ENCODE results near the gene PALD1. TPM values are rescaled to one million over a fixed set of nuclear protein-coding genes. Genes with fewer than 3 reads are reported as not detected.

Gene PALD1
- total RNA-seq, 1 experiment from 2014 or later, result not detected

DNA sequence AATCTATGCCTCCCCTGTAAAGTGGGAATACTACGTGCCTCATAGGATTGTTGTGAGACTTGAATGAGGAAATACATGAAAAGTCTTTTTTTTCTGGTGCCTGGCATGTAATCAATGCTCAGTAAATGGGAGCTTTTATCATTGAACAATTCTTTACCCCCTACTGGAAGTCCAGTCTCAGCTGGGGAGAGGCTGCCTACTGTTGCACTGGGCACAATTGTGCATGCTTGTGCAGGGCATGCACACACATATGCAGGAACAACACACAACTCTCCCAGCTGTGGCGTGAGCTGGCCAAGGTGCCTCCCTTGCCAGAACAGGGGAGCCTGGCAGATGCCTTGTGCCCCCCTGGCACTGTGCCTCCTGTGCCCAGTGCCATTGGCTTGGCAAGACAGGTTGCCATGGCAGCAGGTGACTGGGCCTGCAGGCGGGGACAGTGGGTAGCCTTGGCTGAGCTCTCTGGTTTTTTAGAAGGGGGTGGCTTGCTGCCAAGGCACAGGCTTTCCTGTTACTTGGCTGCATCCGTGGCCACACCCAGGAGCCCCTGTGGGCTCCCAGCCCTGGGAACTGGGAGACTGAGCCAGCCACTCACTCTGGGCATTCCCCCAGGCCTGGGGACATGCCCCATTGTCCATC lies 16.1 kb upstream of the PALD1 start:
- Histone ChIP-seq H3K27ac (no peak overlapping the region), H3K36me3 (no peaks in the 10 kb centered on the region), H3K27me3 (replicated peaks) (0 out of 2 replicates have a peak, but pooled peaks cover 3% of the 10 kb centered on the region), H3K4me3 (no peak overlapping the region), H3K4me1 (replicated peaks) (peaks cover 9% of the 10 kb centered on the region), H3K9me3 (replicated peaks) (no peaks in the 10 kb centered on the region)
- DNase-seq (ENCODE audit: low read depth in 1 of 2, low spot score in 2 of 2), result no peak

DNA sequence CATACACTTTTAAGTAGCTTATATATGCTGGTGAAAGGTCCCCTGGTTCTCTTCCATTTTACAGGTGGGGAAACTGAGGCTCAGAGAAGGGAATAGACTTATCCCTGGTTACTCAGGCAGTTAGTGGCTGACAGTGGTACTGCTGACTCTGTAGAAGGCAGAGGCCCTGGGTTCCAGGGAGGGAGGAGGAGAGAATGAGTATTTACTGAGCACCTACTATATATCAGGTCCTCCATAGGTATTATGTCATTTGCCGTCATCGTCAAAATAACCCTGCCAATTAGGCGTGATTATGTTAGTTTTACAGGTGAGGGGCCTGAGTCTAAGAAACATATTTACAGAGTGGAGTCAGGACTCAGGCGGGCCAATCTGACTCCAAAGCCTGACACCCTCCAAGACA lies 13.3 kb upstream of the PALD1 start:
- no peak overlapping the region for H3K4me3 ChIP-seq
- no peak for DNase-seq (ENCODE audit: low read depth in 1 of 2, low spot score in 2 of 2)
- no peaks in the 10 kb centered on the region for H3K36me3 ChIP-seq
- no peak overlapping the region for H3K27ac ChIP-seq
- no peaks in the 10 kb centered on the region for H3K9me3 ChIP-seq (replicated peaks)
- H3K4me1 ChIP-seq (replicated peaks), result no peaks in the 10 kb centered on the region
- 0 out of 2 replicates have a peak, but pooled peaks cover 3% of the 10 kb centered on the region for H3K27me3 ChIP-seq (replicated peaks)

DNA sequence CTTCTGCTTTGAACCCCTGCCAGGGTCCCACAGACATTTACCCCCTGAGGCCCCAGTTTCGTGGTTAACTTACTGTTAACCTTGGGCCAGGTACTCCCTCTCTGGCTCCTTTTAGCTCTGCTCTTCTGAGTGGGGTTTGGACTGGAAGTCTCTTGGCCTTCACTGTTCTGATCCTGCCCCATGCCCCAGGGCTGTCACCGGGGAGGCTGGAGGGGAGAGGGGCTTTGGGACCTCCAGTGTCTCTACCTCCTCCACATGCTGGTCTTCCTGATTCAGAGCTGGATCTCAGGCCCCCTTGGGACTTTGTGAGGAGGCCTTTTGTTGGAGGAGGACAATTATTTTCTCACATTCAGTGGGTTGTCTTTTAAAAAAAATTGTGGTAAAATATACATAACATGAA lies 12.7 kb upstream of the PALD1 start:
- Histone ChIP-seq H3K27ac (no peak overlapping the region), H3K27me3 (replicated peaks) (0 out of 2 replicates have a peak, but pooled peaks cover 3% of the 10 kb centered on the region), H3K4me3 (no peak overlapping the region), H3K4me1 (replicated peaks) (no peaks in the 10 kb centered on the region), H3K9me3 (replicated peaks) (no peaks in the 10 kb centered on the region), H3K36me3 (no peaks in the 10 kb centered on the region)
- no peak for DNase-seq (ENCODE audit: low read depth in 1 of 2, low spot score in 2 of 2)

DNA sequence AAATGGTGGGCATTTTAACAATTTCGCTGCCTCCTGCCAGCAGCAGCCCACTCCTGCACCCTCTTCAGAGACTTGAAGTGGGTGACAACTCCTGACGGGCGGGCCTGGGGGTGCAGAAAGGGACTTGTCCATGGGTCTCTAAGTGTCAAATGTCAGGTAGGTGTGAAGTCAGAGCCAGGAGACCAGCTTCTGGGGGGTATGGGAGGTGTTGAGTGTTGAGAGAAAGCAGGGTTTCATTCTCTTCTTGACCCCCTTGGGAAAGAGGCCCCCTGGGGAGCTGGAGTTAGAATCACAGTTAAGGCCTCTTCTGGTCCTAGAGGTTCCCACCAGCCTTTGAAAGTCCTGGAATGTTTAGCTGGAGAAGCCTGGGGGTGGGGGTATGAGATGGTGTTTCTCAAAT lies 11.6 kb upstream of the PALD1 start:
- 0 out of 2 replicates have a peak, but pooled peaks cover 3% of the 10 kb centered on the region for H3K27me3 ChIP-seq (replicated peaks)
- H3K4me3 ChIP-seq, result no peak overlapping the region
- no peak for DNase-seq (ENCODE audit: low read depth in 1 of 2, low spot score in 2 of 2)
- no peaks in the 10 kb centered on the region for H3K4me1 ChIP-seq (replicated peaks)
- H3K27ac ChIP-seq, result no peak overlapping the region
- H3K9me3 ChIP-seq (replicated peaks), result no peaks in the 10 kb centered on the region
- H3K36me3 ChIP-seq, result no peaks in the 10 kb centered on the region

DNA sequence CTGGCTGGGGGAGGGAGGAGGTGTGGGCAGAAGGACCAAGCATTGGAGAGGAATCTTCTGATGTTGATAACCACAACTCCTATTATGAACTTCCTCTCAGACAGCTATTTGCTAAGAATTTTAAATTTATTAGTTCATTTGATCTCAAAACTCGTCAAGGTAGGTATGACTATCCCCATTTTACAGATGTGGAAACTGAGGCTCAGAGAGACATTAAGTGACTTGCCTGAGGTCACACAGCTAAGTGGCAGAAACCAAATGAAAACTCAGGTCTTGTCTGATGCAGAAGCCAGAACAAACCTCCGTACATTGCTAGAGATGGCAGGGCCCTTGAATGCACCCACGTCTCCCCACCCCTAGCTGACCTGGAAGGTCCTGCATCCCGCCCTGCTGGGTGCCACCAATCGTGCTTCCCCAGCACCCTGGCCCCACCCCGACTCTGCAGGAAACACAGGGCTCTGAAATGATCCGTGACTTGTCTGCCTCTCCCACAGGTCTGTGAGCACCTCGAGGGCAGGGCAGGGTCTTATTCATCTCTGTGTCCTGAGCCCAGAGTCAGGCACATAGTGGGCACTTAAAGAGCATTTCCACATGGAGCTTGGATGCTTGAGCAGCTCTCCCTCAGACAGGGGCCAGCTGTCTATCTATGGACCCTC lies 5.6 kb upstream of the PALD1 start:
- peaks cover 35% of the 10 kb centered on the region for H3K27me3 ChIP-seq (replicated peaks)
- H3K4me3 ChIP-seq, result no peak overlapping the region
- DNase-seq (ENCODE audit: low read depth in 1 of 2, low spot score in 2 of 2), result no peak
- H3K36me3 ChIP-seq, result no peaks in the 10 kb centered on the region
- no peaks in the 10 kb centered on the region for H3K9me3 ChIP-seq (replicated peaks)
- H3K4me1 ChIP-seq (replicated peaks), result peaks cover 4% of the 10 kb centered on the region
- no peak overlapping the region for H3K27ac ChIP-seq

DNA sequence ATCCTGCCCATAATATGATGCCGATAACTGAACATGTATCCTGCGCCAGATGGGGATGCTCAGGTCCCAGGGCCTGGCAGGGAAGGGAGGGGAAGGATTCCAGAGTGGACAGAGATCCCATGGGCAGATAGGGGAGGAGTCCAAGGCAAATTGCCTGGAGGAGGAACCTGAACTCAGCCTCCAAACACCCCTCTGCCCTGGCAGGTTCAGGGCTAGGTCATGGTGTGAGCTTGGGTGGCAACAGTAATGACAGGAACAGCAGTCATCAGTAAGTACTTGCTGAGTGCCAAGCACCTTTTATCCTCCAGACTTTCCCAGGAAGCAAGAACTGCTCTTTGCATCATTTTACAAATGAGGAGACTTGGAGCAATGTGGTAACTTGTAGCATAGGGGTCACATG lies 3.8 kb upstream of the PALD1 start:
- H3K4me1 ChIP-seq (replicated peaks), result peaks cover 14% of the 10 kb centered on the region
- H3K9me3 ChIP-seq (replicated peaks), result no peaks in the 10 kb centered on the region
- H3K27me3 ChIP-seq (replicated peaks), result peaks cover 54% of the 10 kb centered on the region
- H3K4me3 ChIP-seq, result no peak overlapping the region
- H3K36me3 ChIP-seq, result no peaks in the 10 kb centered on the region
- H3K27ac ChIP-seq, result no peak overlapping the region
- no peak for DNase-seq (ENCODE audit: low read depth in 1 of 2, low spot score in 2 of 2)

DNA sequence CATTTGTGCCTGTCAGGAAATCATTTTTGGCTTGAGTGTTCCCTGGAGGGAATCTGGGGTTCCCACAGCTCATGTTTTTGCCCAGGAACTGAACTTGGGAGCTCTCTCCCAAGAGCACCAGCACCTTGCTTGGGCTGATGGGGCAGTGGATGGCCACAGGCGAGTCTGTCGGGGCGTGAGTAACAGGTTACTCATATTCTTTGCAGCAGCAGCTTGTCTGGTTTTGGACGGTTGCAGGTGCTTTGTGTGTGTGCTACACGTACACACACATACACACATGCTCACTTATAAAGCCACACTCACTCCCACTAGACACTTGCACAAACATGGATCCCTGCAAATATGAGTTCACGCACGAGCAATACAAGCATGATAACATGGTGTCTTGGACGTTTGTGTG lies 2.9 kb upstream of the PALD1 start:
- DNase-seq (ENCODE audit: low read depth in 1 of 2, low spot score in 2 of 2), result no peak
- Histone ChIP-seq H3K9me3 (replicated peaks) (no peaks in the 10 kb centered on the region), H3K4me1 (replicated peaks) (peaks cover 14% of the 10 kb centered on the region), H3K27ac (no peak overlapping the region), H3K27me3 (replicated peaks) (peaks cover 56% of the 10 kb centered on the region), H3K36me3 (no peaks in the 10 kb centered on the region), H3K4me3 (no peak overlapping the region)

DNA sequence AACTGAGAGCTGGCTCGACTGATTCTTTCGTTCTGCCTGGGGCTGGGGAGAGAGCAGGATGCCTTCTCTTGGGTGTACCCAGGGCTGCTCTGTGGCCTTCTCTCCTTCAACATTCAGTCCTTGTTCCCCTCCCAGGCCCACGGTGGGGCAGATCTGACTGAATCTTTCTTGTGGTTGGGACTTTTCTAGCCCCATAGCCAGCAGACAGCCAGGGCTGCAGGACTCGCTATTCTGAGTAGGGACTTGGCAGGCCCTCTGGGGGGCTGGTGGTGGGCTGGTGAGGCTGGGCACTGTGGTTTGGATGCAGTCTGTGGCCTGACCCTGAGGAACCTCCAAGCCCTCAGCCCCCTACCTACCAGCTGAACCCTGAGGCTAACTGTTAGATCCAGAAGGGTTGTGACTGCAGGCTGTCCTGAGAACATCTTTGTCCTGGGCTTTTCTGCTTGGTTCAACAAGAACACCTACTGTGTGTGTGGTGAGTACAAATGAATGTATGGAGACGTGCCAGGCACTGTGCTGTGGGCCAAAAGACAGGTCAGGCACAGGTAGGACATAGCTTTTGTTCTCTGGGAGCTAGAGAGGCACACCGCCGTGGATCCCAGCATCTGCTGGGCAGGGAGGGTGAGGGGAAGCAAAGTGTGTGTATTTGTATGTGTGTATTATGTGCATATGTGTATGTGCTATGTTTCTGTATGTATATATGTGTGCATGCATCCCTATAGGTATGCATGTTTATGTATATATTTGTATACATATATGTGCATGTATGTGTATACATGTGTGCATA lies 2.1 kb upstream of the PALD1 start:
- no peak for DNase-seq (ENCODE audit: low read depth in 1 of 2, low spot score in 2 of 2)
- no peaks in the 10 kb centered on the region for H3K36me3 ChIP-seq
- H3K4me1 ChIP-seq (replicated peaks), result peaks cover 14% of the 10 kb centered on the region
- H3K27me3 ChIP-seq (replicated peaks), result peaks cover 56% of the 10 kb centered on the region
- no peaks in the 10 kb centered on the region for H3K9me3 ChIP-seq (replicated peaks)
- H3K4me3 ChIP-seq, result no peak overlapping the region
- no peak overlapping the region for H3K27ac ChIP-seq

DNA sequence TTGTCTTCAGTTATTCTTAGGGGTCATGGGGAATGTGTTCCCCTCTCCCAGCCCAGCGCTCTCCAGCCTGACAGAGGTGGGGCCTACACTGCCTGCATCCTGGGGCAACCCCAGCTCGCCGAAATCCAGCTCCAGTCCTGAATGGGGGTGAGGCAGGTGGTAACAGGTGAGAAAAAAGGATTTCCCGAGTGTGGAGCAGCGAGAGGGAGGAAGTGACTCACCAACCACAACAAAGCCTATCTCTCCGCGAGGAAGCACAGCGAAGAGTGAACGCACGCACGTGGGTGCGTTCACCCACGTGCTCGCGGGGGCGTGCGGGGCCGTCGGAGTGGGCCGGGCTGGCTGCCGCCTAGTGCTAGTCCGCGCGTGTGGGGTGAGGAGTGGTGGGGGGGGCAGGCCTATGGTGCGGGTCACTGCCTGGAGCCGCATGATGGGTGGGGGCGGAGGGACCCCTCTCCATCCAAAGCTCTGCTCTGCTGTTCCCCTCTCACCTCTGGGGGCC lies 855 bp upstream of the PALD1 start:
- Histone ChIP-seq H3K27ac (no peak overlapping the region), H3K4me3 (no peak overlapping the region), H3K9me3 (replicated peaks) (no peaks in the 10 kb centered on the region), H3K36me3 (no peaks in the 10 kb centered on the region), H3K27me3 (replicated peaks) (peaks cover 55% of the 10 kb centered on the region), H3K4me1 (replicated peaks) (peaks cover 14% of the 10 kb centered on the region)
- DNase-seq (ENCODE audit: low read depth in 1 of 2, low spot score in 2 of 2), result no peak

DNA sequence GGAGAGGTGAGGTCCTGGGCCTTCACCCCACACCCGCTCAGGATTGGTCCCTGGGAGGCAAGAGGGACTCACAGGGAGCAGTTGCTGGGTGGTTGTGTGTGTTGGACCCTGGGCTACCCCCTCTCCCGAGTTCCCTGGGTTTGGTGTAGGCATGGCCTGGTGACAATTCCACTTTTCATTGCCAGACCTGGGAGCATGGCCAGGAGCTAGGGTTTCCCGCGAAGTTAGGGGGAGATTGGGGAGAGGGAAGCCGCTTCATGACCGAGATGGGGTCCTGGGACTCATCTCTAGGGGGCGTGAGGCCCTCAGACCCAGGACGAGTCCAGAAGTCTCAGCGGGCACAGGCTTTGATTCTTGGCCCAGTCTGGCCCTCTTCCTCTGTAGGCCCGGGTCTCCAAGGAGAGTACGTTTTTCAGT lies 606 bp downstream of the PALD1 start:
- Histone ChIP-seq H3K36me3 (no peaks in the 10 kb centered on the region), H3K4me3 (no peak overlapping the region), H3K9me3 (replicated peaks) (no peaks in the 10 kb centered on the region), H3K27me3 (replicated peaks) (peaks cover 48% of the 10 kb centered on the region), H3K4me1 (replicated peaks) (peaks cover 14% of the 10 kb centered on the region), H3K27ac (no peak overlapping the region)
- DNase-seq (ENCODE audit: low read depth in 1 of 2, low spot score in 2 of 2), result no peak

DNA sequence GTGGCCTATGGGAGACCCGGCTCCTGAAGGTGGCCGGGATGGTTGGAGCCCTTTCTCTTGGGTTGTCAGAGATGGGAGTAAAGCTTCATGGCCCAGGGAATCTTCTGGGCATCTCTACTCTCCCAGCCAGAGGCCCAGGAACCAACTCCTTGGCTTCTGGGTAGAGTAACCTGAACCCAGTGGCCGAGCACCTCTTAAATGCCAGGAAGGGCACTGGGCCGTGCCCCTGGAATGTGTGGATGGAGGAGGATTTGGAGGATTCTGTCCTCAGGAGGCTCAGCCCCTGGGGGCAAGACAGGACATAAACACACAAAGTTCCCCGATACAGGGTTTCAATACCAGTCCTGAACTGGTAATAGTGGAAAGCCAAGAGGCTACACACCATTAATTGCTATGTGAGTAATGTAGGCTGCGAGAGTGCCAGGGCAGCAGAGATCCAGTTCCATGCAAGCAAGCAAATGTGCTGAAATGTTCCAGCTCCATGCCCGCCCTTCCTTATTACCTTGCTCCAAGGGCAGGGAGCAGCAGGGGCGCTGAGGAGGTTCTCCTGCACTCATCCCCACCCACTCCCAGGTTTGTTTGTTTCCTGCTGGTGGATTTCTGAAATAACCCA lies 1.2 kb downstream of the PALD1 start:
- no peak for DNase-seq (ENCODE audit: low read depth in 1 of 2, low spot score in 2 of 2)
- H3K27me3 ChIP-seq (replicated peaks), result peaks cover 50% of the 10 kb centered on the region
- no peak overlapping the region for H3K27ac ChIP-seq
- H3K9me3 ChIP-seq (replicated peaks), result no peaks in the 10 kb centered on the region
- peaks cover 14% of the 10 kb centered on the region for H3K4me1 ChIP-seq (replicated peaks)
- H3K36me3 ChIP-seq, result no peaks in the 10 kb centered on the region
- no peak overlapping the region for H3K4me3 ChIP-seq

DNA sequence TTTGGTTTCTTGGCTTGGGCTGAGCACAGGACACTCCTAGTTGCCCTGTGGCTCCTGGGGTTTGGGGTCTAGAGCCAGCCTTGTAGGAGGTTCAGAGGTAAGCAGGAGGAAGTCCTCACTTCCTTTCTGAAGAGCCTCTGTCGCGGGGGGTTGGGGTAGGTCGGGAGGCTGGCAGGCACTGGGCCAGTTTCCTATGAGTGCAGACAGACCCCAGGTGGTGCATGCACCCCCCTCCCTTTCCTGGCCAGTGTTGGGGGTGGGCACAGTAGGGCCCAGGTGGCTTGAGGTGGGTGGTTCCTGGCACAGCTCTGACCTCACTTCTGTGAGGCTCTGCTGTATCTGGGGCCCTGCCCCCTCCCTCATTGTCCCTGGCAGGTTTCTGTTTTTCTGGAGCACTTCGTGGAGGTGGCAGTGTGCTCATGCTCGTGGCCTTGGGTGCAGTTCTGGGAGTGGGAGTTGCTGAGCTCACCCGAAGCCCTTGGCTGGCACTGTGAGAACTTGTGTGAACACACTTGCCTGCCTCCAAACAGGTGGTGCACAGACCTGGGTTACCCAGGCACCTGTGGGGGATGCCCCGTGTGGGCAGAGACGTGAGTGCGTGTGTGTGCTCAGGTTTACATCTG lies 1.8 kb downstream of the PALD1 start:
- Histone ChIP-seq H3K27ac (no peak overlapping the region), H3K27me3 (replicated peaks) (peaks cover 45% of the 10 kb centered on the region), H3K9me3 (replicated peaks) (no peaks in the 10 kb centered on the region), H3K4me1 (replicated peaks) (peaks cover 14% of the 10 kb centered on the region), H3K4me3 (no peak overlapping the region), H3K36me3 (no peaks in the 10 kb centered on the region)
- DNase-seq (ENCODE audit: low read depth in 1 of 2, low spot score in 2 of 2), result no peak

DNA sequence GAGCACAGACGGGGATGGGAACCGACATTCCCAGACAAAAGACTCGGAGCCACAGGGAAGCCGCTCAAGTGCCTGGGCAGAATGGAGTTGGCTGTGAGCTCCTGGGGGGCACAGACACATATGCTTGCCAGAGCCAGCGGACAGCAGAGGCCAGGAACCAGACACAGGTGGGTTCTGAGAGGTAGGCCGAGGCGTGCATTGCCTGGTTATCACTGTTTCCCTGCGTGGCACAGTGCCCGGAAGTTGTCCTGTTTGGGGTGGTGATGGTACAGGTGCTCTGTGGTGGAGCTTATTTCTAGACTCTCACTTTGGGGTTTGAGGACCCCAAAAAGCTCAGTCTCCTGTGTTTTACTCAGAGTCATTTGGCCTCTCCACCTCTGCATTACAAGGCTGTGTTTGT lies 2.5 kb downstream of the PALD1 start:
- Histone ChIP-seq H3K4me1 (replicated peaks) (peaks cover 14% of the 10 kb centered on the region), H3K9me3 (replicated peaks) (no peaks in the 10 kb centered on the region), H3K27me3 (replicated peaks) (peaks cover 43% of the 10 kb centered on the region), H3K36me3 (no peaks in the 10 kb centered on the region), H3K4me3 (no peak overlapping the region), H3K27ac (no peak overlapping the region)
- no peak for DNase-seq (ENCODE audit: low read depth in 1 of 2, low spot score in 2 of 2)

Measured in SJSA1 (cell line).